GM12878 (cell line): ENCODE data around the gene UGT1A7. TPM values are rescaled to one million over a fixed set of nuclear protein-coding genes. Genes with fewer than 3 reads are reported as not detected.

Experiments
- ATAC-seq: fragments of 200-7000 bp; cut with Tn5 transposase; 3 replicates; pipeline ENCODE4 v1.9.1; 2020; ENCODE audit warnings: mild to moderate bottlenecking, moderate library complexity
- BruUV-seq: library from RNA; stranded (reverse); fragments of 400-500 nt; replicated peaks from 2 replicates; lab custom pipeline; 2021; lab: Mats Ljungman, UMichigan
- CTCF ChIA-PET: fragments of 300-600 bp; sonication (Branson Sonifier 250); formaldehyde crosslinking; extraction: SDS; loops from one replicate; lab custom pipeline; 2021; ENCODE audit warnings: inconsistent platforms; lab: Yijun Ruan, JAX
- POLR2A ChIA-PET: fragments of 350-600 bp; formaldehyde crosslinking; extraction: SDS; loops from one replicate; lab custom pipeline; 2021; ENCODE audit warnings: inconsistent platforms; lab: Charles Lee
- RAD21 ChIA-PET: fragments of 300-600 bp; sonication (Branson Sonifier 250); formaldehyde crosslinking; loops from one replicate; lab custom pipeline; 2023; ENCODE audit warnings: antibody characterized with exemption; ENCODE audit not compliant: unreplicated experiment; lab: Charles Lee
- SMC1A ChIA-PET: fragments of 300-600 bp; sonication (Branson Sonifier 250); formaldehyde crosslinking; loops from one replicate; lab custom pipeline; 2023; ENCODE audit not compliant: unreplicated experiment, uncharacterized antibody; lab: Charles Lee
- DNase-seq: peaks from one replicate; pipeline ENCODE4 v3.0.0-alpha.2; 2011; ENCODE audit warnings: low read depth, low spot score
- FAIRE-seq: peaks from 3 replicates; lab custom pipeline; 2011; peaks lifted over from hg19 to GRCh38; lab: Jason Lieb, UNC
- H2AFZ ChIP-seq: 2 replicates; pipeline ENCODE4 v1.6.0; 2011; ENCODE audit warnings: low read depth, low read length, control low read depth; ENCODE audit not compliant: control insufficient read depth
- H3K27ac ChIP-seq: 2 replicates; pipeline ENCODE4 v1.5.1; 2011; ENCODE audit warnings: control low read depth; ENCODE audit not compliant: control insufficient read depth, insufficient read depth
- H3K27me3 ChIP-seq, 2 experiments: replicated peaks in 1 of 2; 2 replicates each; pipeline versions ENCODE4 v1.6.0 to v1.6.1; 2011; ENCODE audit warnings: low read length in 1 of 2; ENCODE audit not compliant: control insufficient read depth in 2 of 2, insufficient read depth in 2 of 2
- H3K36me3 ChIP-seq, 2 experiments: 2 replicates each; pipeline ENCODE4 v1.5.1; 2011; ENCODE audit warnings: low read length in 1 of 2; ENCODE audit not compliant: control insufficient read depth in 2 of 2, insufficient read depth in 2 of 2
- H3K4me1 ChIP-seq: 2 replicates; pipeline ENCODE4 v1.6.1; 2011; ENCODE audit warnings: mild to moderate bottlenecking, low read length, moderate library complexity, mixed read lengths; ENCODE audit not compliant: control insufficient read depth, insufficient read depth
- H3K4me2 ChIP-seq: 2 replicates; pipeline ENCODE4 v1.6.0; 2011; ENCODE audit warnings: control low read depth; ENCODE audit not compliant: control insufficient read depth, insufficient read depth
- H3K4me3 ChIP-seq: fragments of 200-600 bp; sonication (generic); 2 replicates; pipeline ENCODE4 v1.5.1; 2016
- H3K79me2 ChIP-seq: 2 replicates; pipeline ENCODE4 v1.6.0; 2011; ENCODE audit warnings: low read length; ENCODE audit not compliant: control insufficient read depth, insufficient read depth
- H3K9ac ChIP-seq: 2 replicates; pipeline ENCODE4 v1.8.0; 2011; ENCODE audit warnings: low read length, control low read depth, mixed read lengths; ENCODE audit not compliant: control insufficient read depth, insufficient read depth
- H3K9me3 ChIP-seq: replicated peaks from 3 replicates; pipeline ENCODE4 v1.5.1; 2011; ENCODE audit warnings: mild to moderate bottlenecking, low read length; ENCODE audit not compliant: control insufficient read depth, insufficient read depth
- H4K20me1 ChIP-seq: 2 replicates; pipeline ENCODE4 v1.6.0; 2011; ENCODE audit not compliant: control insufficient read depth, insufficient read depth
- DPF2 ChIP-seq: fragments of 450-650 bp; IDR thresholded peaks from 2 replicates; pipeline ENCODE4 v1.6.1; 2017; ENCODE audit warnings: mild to moderate bottlenecking
- JUND ChIP-seq: IDR thresholded peaks from 2 replicates; pipeline ENCODE4 v1.6.1; 2012; ENCODE audit warnings: low read depth, mild to moderate bottlenecking, low read length, improper control_type of control experiment, moderate library complexity
- MYB ChIP-seq: fragments of 150-350 bp; IDR thresholded peaks from 2 replicates; pipeline ENCODE4 v1.6.1; 2014; ENCODE audit warnings: mild to moderate bottlenecking, low read depth, low read length, borderline replicate concordance
- POLR2AphosphoS2 ChIP-seq: IDR thresholded peaks from 2 replicates; pipeline ENCODE4 v1.6.1; 2011; ENCODE audit warnings: low read depth, mild to moderate bottlenecking, low read length, improper control_type of control experiment, moderate library complexity
- POLR2AphosphoS5 ChIP-seq: IDR thresholded peaks from 2 replicates; pipeline ENCODE4 v1.6.1; 2011; ENCODE audit warnings: mild to moderate bottlenecking, low read length, inconsistent platforms
- POU2F2 ChIP-seq: IDR thresholded peaks from 3 replicates; pipeline ENCODE4 v1.6.1; 2011; ENCODE audit warnings: low read depth, mild to moderate bottlenecking, low read length, borderline replicate concordance
- SIX5 ChIP-seq: IDR thresholded peaks from 2 replicates; pipeline ENCODE4 v1.6.1; 2011; ENCODE audit warnings: mild to moderate bottlenecking, low read depth, low read length, moderate library complexity; ENCODE audit not compliant: severe bottlenecking
- SP1 ChIP-seq: IDR thresholded peaks from one replicate; pipeline ENCODE4 v1.6.1; 2011; ENCODE audit warnings: low read depth, low read length
- WRNIP1 ChIP-seq: IDR thresholded peaks from 2 replicates; pipeline ENCODE4 v1.6.1; 2011; ENCODE audit warnings: low read depth, low read length, improper control_type of control experiment, borderline replicate concordance
- WGBS: methylation state at CpG from one replicate; pipeline ENCODE4 v1.1.6; 2016; ENCODE audit warnings: low lambda C conversion rate; ENCODE audit not compliant: insufficient replicate concordance, insufficient coverage; ENCODE audit errors: missing lambda C conversion rate; 5-methylcytosine and 5-hydroxymethylcytosine counted together
- in situ Hi-C: fragments of 300-500 bp; cut with MboI; formaldehyde crosslinking; loops from 9 replicates; pipeline ENCODE4 v1.14.3; 2018; ENCODE audit warnings: mixed read lengths
- intact Hi-C: fragments of 100-400 bp; cut with micrococcal nuclease; formaldehyde crosslinking; loops from one replicate; pipeline ENCODE4 v1.14.2; 2022; ENCODE audit not compliant: unreplicated experiment
- polyA plus RNA-seq, 11 experiments: library from polyadenylated mRNA; depleted of rRNA in 4 of 11; unstranded in 6 of 11; stranded (reverse) in 5 of 11; fragments of >200 nt; fragmentation: Nextera tagmentation in 4 of 11; fragmentation: Illumina TruSeq in 1 of 11; extraction: Ambion mirVana in 4 of 11; extraction: Trizol in 1 of 11; gene quantifications; 1 replicate in 1 of 11; 2 replicates in 10 of 11; pipeline versions ENCODE4 v1.2.1 to v1.2.3, GENCODE V29; 2011 to 2016; ENCODE audit warnings: inconsistent platforms in 2 of 11, missing spikeins in 2 of 11, low read depth in 1 of 11
- total RNA-seq, 4 experiments: library from RNA; depleted of rRNA in 3 of 4; stranded (reverse); fragments of >200 nt in 3 of 4; fragmentation: Illumina TruSeq in 1 of 4; extraction: Trizol in 1 of 4; gene quantifications; 2 replicates each; pipeline versions ENCODE4 v1.2.1 to v1.2.3, GENCODE V29; 2013 to 2021
- TF ChIP-seq, protein P1 (sequence below): fragments of 150-350 bp; IDR thresholded peaks from 2 replicates; pipeline ENCODE4 v1.6.1; 2016; ENCODE audit warnings: low read depth, low read length
- TF ChIP-seq, protein P2 (sequence below): fragments of 450-650 bp; IDR thresholded peaks from 2 replicates; pipeline ENCODE4 v1.6.1; 2017; ENCODE audit warnings: antibody characterized with exemption, mild to moderate bottlenecking, moderate library complexity

The UGT1A7 gene
- total and polyA plus RNA-seq, 10 of the 15 experiments (the other 5 are each of a cell fraction or from before 2014, with no cell fraction given): not detected

DNA sequence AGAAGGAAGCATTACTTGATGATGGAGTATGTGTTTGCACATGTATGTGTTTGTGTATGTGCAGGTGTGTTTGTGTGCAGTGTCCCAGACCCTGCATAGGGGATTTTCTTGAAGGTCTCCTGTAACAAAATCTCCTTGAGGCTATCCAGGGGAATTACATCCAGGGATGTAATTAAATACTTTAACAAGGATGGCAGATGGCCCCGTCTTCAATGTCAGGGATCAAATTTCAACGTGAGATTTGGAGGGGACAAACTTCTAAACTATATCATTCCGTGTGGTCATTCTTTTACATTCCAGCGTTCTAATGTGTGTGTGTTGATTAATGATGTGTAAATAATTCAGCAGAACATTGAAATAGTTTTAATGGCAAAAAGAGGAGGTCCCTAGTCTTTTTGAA lies 6.7 kb upstream of the UGT1A7 start:
- Histone ChIP-seq H3K9me3 (no peaks in the 10 kb centered on the region), H2AFZ (no peak overlapping the region), H3K27ac (no peak overlapping the region), H3K36me3 (no peaks in the 10 kb centered on the region), H3K79me2 (no peaks in the 10 kb centered on the region), H3K4me2 (no peak overlapping the region), H4K20me1 (no peaks in the 10 kb centered on the region), H3K4me1 (no peaks in the 10 kb centered on the region), H3K27me3 (no peaks in the 10 kb centered on the region; a peak in 1 of 4 replicates), H3K9ac (no peak overlapping the region), H3K4me3 (no peak overlapping the region)
- ATAC-seq (no peak), DNase-seq (no peak), FAIRE-seq (no peak)
- POLR2A ChIA-PET: no interaction called here
- in situ Hi-C loops: no loop called here
- RAD21 ChIA-PET: no interaction called here
- TF ChIP-seq POLR2AphosphoS5 (no peak), SIX5 (no peak), JUND (no peak), POLR2AphosphoS2 (no peak), POU2F2 (no peak), DPF2 (no peak), WRNIP1 (no peak), MYB (no peak), SP1 (no peak)
- TF ChIP-seq, protein P1, sequence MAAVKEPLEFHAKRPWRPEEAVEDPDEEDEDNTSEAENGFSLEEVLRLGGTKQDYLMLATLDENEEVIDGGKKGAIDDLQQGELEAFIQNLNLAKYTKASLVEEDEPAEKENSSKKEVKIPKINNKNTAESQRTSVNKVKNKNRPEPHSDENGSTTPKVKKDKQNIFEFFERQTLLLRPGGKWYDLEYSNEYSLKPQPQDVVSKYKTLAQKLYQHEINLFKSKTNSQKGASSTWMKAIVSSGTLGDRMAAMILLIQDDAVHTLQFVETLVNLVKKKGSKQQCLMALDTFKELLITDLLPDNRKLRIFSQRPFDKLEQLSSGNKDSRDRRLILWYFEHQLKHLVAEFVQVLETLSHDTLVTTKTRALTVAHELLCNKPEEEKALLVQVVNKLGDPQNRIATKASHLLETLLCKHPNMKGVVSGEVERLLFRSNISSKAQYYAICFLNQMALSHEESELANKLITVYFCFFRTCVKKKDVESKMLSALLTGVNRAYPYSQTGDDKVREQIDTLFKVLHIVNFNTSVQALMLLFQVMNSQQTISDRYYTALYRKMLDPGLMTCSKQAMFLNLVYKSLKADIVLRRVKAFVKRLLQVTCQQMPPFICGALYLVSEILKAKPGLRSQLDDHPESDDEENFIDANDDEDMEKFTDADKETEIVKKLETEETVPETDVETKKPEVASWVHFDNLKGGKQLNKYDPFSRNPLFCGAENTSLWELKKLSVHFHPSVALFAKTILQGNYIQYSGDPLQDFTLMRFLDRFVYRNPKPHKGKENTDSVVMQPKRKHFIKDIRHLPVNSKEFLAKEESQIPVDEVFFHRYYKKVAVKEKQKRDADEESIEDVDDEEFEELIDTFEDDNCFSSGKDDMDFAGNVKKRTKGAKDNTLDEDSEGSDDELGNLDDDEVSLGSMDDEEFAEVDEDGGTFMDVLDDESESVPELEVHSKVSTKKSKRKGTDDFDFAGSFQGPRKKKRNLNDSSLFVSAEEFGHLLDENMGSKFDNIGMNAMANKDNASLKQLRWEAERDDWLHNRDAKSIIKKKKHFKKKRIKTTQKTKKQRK: no peak
- TF ChIP-seq, protein P2, sequence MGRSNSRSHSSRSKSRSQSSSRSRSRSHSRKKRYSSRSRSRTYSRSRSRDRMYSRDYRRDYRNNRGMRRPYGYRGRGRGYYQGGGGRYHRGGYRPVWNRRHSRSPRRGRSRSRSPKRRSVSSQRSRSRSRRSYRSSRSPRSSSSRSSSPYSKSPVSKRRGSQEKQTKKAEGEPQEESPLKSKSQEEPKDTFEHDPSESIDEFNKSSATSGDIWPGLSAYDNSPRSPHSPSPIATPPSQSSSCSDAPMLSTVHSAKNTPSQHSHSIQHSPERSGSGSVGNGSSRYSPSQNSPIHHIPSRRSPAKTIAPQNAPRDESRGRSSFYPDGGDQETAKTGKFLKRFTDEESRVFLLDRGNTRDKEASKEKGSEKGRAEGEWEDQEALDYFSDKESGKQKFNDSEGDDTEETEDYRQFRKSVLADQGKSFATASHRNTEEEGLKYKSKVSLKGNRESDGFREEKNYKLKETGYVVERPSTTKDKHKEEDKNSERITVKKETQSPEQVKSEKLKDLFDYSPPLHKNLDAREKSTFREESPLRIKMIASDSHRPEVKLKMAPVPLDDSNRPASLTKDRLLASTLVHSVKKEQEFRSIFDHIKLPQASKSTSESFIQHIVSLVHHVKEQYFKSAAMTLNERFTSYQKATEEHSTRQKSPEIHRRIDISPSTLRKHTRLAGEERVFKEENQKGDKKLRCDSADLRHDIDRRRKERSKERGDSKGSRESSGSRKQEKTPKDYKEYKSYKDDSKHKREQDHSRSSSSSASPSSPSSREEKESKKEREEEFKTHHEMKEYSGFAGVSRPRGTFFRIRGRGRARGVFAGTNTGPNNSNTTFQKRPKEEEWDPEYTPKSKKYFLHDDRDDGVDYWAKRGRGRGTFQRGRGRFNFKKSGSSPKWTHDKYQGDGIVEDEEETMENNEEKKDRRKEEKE: no peak
- CTCF ChIA-PET: no interaction called here
- BruUV-seq: no TSS peak
- intact Hi-C loops: no loop called here
- SMC1A ChIA-PET: no interaction called here
- WGBS: 34% methylated on average over 4 of the region's 4 CpGs
